ENCODE measurements around the gene ATP6AP1. TPM values are rescaled to one million over a fixed set of nuclear protein-coding genes. Genes with fewer than 3 reads are reported as not detected.

ATP6AP1 gene
- total and polyA plus RNA-seq, 2 of the 13 experiments (the other 11 are each of a cell fraction or from before 2014, with no cell fraction given): 56.7 to 110 TPM

- TF ChIP-seq YEATS4 (CRISPR knock-in tag; IDR thresholded peaks at IDR 0.05; ENCODE audit: borderline replicate concordance) (no peak), ISX (CRISPR knock-in tag; conservative IDR thresholded peaks at IDR 0.05) (no peak), HOXA7 (CRISPR knock-in tag; IDR thresholded peaks at IDR 0.05) (no peak), TCF7 (IDR thresholded peaks at IDR 0.05; ENCODE audit: low read depth) (no peak), MED13 (CRISPR knock-in tag; IDR thresholded peaks at IDR 0.05) (no peak), TP53 (CRISPR knock-in tag; conservative IDR thresholded peaks at IDR 0.05) (no peak), AGO2 (optimal IDR thresholded peaks at IDR 0.05; ENCODE audit: low read depth, low read length) (peak; percentile 55)
- TF ChIP-seq, protein P1, sequence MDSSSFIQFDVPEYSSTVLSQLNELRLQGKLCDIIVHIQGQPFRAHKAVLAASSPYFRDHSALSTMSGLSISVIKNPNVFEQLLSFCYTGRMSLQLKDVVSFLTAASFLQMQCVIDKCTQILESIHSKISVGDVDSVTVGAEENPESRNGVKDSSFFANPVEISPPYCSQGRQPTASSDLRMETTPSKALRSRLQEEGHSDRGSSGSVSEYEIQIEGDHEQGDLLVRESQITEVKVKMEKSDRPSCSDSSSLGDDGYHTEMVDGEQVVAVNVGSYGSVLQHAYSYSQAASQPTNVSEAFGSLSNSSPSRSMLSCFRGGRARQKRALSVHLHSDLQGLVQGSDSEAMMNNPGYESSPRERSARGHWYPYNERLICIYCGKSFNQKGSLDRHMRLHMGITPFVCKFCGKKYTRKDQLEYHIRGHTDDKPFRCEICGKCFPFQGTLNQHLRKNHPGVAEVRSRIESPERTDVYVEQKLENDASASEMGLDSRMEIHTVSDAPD (CRISPR knock-in tag; IDR thresholded peaks at IDR 0.05): no peak
- TF ChIP-seq, protein P2, sequence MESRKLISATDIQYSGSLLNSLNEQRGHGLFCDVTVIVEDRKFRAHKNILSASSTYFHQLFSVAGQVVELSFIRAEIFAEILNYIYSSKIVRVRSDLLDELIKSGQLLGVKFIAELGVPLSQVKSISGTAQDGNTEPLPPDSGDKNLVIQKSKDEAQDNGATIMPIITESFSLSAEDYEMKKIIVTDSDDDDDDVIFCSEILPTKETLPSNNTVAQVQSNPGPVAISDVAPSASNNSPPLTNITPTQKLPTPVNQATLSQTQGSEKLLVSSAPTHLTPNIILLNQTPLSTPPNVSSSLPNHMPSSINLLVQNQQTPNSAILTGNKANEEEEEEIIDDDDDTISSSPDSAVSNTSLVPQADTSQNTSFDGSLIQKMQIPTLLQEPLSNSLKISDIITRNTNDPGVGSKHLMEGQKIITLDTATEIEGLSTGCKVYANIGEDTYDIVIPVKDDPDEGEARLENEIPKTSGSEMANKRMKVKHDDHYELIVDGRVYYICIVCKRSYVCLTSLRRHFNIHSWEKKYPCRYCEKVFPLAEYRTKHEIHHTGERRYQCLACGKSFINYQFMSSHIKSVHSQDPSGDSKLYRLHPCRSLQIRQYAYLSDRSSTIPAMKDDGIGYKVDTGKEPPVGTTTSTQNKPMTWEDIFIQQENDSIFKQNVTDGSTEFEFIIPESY (CRISPR knock-in tag; IDR thresholded peaks at IDR 0.05): peak; percentile 54; the same call in 1 of the 2 replicates
These were observed 8.0 kb downstream of the ATP6AP1 start (continued) for GRCh38 chrX:154436374-154436982.
